B cell (primary cell): ENCODE data around the gene UBN1.

Source experiments
- EZH2 ChIP-seq: IDR thresholded peaks from 2 replicates; pipeline ENCODE4 v1.6.1; 2012; ENCODE audit warnings: borderline replicate concordance, low read depth, mild to moderate bottlenecking, moderate library complexity, low read length; ENCODE audit not compliant: insufficient read depth, poor library complexity, severe bottlenecking
- TF ChIP-seq, protein P1 (sequence below): fragments of 200-600 bp; IDR thresholded peaks from one replicate; pipeline ENCODE4 v1.8.0; 2022; ENCODE audit warnings: antibody characterized with exemption, mild to moderate bottlenecking

DNA sequence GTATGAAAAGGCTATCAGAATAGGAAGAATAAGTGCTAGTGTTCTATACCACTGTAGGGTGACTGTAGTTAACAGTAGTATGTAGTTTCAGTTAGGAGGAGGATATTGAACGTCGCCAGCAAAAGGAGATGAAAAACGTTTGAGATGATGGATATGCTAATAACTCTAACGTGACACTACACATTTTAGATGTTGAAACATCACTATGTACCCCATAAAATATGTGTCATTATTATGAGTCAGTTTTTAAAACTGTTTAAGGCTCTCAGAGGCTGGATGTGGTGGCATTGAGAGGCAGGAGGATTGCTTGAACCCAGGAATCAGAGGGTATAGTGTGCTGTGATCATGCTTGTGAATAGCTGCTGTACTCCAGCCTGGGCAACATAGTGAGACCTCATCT is 31.8 kb downstream of the UBN1 start:
- TF ChIP-seq, protein P1, sequence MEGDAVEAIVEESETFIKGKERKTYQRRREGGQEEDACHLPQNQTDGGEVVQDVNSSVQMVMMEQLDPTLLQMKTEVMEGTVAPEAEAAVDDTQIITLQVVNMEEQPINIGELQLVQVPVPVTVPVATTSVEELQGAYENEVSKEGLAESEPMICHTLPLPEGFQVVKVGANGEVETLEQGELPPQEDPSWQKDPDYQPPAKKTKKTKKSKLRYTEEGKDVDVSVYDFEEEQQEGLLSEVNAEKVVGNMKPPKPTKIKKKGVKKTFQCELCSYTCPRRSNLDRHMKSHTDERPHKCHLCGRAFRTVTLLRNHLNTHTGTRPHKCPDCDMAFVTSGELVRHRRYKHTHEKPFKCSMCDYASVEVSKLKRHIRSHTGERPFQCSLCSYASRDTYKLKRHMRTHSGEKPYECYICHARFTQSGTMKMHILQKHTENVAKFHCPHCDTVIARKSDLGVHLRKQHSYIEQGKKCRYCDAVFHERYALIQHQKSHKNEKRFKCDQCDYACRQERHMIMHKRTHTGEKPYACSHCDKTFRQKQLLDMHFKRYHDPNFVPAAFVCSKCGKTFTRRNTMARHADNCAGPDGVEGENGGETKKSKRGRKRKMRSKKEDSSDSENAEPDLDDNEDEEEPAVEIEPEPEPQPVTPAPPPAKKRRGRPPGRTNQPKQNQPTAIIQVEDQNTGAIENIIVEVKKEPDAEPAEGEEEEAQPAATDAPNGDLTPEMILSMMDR = no peak
- TF ChIP-seq EZH2 = no peak
